HG03521 (cell line): ENCODE data around the gene PRKAB2.
A peak's percentile ranks its signal among the peaks of the same experiment; 100 is the strongest.
"Not testable (repeated sequence)": the region's sequence is repeated elsewhere in the genome, so short reads cannot be mapped to it uniquely, and the experiment has no call there.

Experiments used
- ATAC-seq: cut with Tn5 transposase; IDR thresholded peaks from one replicate; pipeline ENCODE4 v1.9.1; 2021; ENCODE audit warnings: mild to moderate bottlenecking, moderate library complexity; ENCODE audit not compliant: unreplicated experiment

Gene PRKAB2, protein sequence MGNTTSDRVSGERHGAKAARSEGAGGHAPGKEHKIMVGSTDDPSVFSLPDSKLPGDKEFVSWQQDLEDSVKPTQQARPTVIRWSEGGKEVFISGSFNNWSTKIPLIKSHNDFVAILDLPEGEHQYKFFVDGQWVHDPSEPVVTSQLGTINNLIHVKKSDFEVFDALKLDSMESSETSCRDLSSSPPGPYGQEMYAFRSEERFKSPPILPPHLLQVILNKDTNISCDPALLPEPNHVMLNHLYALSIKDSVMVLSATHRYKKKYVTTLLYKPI

DNA sequence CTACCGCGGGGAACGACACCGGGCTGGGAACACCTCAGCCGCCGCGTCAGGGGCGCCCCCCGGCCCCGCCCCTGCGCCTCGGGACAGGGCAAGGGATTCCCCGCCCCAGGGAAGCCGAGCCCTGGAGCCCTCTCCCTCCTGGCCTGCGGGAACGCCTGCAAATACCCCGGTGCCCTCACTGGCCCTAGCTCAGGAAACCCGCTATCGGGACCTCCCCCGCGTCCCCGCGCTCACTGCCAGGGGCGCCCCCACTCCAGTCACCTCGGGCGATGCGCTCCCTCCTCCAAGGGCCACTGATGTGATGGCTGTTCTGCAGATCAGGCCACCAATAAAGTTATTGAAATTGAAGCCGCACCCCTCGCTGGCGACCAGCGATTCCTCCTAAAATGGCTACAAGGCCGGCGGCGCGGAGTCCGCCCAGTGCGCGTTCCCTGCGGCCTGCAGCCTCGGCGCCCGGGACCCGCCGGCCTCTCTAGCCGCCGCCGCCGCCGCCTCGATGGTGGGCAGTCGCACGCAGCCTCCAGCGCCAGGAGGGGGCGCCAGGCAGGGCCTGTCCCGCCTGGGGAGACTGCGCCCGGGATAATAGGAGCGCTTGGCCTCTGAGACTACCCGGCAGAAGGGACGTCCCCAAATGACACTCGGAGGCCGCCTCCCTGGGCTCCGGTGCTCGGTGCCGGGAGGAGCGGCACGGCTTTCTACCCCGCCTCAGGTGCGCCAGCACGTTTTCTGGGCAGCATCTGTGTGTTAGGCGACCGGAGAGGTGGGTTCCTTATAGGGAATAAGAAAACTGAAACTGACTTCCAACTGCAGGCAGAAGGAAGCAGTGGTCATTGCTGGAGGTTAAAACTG, at the start of gene PRKAB2:
PRKAB2 (minus strand) TSS at position 303 of the 849 bp plus-strand sequence. CDS start 326 bp downstream, outside the sequence.
- peak; percentile 88 for ATAC-seq

DNA sequence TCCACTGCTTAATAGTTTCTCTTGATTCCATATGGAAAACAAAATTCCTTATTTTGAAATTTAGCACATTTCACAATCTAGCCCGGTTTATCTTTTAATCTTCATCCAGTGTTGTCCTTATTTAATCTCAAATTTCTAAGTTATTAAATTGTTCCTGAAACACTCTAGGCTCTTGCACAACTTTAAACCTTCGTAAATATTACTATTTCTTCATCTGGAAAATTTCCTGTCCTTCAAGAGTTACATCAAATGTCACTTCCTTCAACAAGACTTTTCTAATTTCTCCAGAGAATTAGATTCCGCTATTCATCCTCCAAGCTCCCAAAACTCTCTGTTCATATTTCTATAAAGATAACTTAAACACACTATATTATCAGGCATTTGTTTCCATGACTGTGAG, 46.3 kb upstream of the PRKAB2 start:
- ATAC-seq = no peak

DNA sequence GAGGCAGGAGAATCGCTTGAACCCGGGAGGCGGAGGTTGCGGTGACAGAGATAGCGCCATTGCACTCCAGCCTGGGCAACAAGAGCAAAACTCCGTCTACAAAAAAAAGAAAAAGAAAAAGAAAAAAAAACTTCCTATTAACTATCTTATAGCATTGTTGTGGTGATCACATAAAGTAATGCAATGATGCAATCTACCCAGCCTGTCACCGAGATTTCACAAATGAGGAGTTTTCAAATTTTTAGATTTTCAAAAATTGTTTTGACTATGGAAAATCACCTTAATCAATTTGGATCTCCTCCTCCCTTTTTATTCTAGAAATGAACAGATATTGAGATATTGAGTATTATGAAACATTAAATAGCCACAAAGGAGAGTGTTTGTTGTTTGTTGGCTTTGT, 44.9 kb upstream of the PRKAB2 start:
- no peak for ATAC-seq

DNA sequence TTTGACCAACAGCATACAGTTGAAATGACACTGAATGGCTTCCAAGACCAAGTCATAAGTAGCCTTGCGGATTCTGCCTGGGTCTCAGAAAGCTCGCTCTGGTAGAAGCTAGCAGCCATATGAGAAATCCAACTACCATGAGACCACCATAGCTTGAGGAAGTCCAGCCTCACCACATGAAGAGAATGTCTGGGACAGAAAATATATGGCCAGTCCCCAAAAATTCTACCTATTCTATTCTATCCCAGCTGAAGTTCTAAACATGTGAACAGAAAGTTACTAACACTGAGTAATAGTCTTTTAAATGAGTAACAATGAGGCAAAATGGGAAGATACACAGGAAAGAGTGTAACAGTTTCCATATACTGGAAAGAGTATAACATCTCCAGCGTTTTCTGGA, 43.9 kb upstream of the PRKAB2 start:
- ATAC-seq = no peak

DNA sequence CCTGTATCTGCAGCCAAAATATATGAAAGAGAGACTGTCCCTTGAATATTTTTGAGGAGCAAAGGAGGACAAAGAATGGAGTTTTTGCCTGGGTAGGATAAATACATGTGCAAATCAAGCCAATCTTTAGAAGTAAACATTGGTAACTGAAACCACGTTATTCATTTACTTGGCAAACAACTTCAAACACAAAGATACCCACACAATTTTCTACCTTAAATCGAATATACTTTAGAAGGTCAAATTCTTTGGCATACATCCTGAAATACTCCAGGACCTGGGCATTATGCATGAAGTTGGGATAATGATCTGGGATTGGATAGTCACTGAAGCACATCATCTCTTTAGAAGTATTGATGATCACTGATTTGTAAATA, 43.3 kb upstream of the PRKAB2 start:
- no peak for ATAC-seq

DNA sequence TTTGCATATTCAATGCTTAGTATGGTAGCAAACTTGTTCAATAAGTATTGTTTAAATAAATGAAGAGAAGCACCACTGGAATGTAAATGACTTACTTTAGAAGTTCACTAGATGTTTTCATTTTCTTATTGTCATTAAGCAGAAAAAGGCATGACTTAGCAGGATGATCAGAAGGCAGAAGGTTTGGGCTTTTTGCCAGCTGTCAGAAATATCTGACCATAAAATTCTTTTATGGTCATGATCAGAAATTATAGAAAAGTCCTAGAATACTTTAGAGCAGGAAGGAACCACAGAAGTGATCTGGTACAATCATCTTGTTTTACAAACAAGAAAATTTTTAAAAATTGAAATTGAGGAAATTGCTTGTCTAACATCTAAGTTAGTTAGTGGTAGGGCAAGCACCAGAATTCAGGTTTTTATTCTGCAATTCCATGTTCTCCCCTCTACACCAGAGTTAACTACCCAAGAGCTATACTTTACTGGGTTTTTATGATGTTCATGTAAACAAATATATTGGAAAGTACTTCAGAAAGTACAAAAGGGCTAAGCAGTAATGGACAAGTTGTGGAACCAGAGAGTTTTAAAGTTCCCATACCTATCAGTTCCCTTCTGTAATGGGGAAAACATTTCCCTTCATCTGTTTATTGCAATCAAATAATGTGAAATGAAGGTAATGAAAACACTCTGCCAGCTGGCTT, 42.7 kb upstream of the PRKAB2 start:
- ATAC-seq = no peak

DNA sequence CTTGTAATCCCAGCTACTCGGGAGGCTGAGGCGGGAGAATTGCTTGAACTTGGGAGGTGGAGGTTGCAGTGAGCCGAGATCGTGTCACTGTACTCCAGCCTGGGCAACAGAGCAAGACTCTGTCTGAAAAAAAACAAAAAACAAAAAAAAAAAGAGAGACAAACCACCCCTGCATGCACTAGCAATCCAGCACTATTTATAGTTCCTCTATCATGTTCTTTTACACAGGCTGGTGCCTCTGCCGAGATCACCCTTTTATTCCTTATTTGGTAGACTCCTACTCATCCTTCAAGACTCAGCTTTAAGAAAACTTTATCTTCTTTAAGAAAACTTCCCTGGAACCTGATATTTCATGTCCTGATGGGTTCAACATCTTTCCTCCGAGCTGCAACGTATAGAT, 42.1 kb upstream of the PRKAB2 start:
- ATAC-seq = no peak

DNA sequence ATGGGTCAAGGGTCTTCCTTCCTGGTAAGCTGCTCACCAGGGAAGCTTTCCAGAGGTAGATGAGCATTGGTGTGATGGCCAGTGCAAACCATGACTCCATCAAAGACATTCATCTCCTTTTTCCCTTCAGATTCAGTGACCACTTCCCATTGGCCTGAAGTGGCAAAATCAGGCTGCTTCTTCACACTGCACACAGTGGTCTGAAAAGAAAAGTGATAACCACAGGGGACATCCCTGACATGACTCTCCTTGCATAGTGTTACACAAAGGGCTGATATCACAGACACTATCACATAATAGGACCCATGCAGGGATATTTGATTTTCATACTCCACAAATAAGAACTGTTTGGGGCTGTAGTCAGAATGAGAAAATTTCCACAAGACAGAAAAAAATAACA, 41.0 kb upstream of the PRKAB2 start:
- ATAC-seq = no peak

DNA sequence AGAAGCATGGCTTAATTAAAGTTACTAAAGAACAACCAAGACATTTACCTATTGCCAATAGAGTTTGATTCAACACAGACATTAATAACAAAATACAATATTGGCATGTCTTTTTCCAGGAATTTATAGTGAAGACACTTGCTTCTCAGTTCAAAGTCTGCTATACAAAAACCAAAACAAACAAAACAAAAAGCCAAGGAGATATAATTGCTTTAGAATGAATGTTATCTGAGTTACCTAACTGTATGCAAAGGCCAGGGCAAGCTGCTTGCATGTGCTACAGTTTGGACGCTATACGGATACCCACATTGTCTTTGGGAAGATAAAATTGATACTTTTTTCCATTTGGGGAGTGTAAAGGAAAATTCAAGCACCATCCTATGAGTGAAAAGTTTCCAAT, 39.3 kb upstream of the PRKAB2 start:
- ATAC-seq = no peak

DNA sequence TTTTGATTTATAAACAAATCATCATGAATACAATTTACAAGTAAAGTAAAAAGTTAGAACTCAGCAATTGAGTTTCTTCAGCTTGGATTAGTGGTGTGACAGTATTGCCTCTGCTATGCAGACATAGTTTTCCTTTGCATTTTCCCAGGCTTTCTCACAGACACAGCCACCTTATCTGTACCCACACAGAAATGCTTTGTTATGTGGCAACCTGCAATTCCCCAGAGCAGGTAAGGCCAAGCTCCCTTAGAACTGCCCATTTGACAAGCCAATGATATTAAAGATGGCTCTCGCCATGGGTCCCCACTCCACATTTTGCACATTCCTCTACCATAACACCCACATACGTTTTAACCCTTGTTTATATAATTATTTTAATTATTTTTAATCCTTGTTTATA, 38.7 kb upstream of the PRKAB2 start:
- ATAC-seq = no peak

DNA sequence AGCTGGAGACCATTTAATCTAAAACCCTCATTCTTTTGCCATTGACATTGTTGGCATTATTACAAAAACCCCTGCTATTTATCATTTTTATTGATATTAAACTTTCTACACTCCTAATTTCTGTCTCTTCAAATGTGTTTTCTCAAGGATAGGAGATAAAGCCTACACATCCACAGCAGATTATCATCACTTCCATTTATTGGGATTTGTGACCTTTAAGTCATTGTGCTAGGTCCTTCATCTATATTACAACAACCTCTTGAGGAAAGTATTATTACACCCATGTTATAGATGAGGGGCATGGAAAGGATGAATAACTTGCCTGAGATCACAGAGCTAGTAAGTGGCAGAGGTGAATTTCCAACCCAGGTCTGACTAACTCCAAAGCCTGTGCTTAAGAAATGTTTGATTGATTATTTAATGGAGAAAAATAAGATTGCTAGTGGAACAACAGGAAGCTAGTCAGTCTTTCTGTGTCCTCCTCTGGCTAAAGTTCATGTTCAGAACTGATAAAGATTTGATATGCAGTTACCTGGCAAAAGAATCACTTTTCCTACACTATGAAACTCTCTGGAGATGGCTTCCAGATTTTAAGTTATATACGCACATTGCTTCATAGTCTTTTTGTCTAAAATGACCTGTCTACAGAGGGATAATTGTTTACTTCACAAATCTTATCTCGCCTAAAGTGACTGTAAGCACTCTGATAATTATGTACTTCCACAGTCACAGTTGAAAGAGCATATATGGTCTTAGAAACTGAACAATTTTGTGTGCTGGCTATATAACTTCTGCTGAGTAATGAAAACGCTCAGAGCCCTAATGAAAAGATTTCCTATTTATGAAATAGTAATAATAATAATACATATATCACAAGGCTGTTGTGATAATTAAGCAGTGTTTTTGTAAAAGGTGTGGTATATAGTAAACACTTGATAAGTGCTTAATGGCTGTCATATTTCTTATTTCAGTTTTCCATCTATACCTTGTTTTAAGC, 37.9 kb upstream of the PRKAB2 start:
- no peak for ATAC-seq

DNA sequence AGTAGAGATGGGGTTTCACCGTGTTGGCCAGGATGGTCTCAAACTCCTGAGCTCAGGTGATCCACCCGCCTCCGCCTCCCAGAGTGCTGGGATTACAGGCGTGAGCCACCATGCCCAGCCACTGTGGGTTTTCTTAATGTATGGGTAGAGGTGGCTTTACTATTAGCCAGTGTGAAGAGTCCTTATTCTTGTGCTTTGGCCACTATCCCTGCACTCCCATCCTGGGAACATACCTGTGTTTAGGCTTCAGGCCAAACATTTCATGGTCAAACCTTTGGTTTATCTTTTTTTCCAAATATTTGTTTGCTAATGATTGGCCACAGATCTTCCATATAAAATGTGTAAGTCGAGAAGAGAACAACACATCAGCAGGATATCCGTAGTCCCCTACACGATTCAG, 36.3 kb upstream of the PRKAB2 start:
- no peak for ATAC-seq

DNA sequence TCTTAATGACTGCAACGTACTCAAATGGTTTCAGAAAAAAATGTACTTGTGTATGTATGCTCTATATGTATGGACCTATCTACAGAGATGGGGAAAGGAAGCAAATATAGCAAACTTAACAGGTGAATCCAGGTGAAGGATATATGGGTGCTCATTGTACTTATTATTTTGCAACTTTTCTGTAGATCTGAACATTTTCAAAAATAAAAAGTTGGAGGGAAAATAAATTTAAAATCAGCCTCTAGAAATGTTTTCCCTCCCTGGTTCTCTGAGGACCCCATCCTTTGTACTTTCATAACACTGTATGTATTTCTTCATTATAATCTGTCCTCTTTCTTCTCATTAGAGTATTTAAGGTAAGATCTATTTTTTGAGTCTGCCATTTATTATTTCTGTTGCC, 34.9 kb upstream of the PRKAB2 start:
- no peak for ATAC-seq

DNA sequence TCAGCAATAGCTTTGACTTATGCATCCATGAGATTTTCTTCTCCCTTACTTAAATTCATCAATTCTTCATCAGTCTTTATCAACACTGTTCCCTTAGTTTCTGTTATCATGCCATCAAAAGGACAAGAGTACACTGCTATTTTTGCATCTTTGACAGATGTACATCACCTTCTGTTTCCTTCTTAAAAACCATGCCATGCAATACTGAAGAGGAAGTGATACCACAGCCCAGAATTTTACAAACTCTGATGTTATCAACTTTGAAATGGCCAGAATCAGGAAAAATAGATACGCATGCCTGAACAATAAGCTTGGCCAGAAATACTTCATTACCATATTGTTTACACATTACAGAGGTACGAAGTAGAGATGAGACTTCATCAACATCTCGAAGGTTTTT, 31.8 kb upstream of the PRKAB2 start:
- no peak for ATAC-seq

DNA sequence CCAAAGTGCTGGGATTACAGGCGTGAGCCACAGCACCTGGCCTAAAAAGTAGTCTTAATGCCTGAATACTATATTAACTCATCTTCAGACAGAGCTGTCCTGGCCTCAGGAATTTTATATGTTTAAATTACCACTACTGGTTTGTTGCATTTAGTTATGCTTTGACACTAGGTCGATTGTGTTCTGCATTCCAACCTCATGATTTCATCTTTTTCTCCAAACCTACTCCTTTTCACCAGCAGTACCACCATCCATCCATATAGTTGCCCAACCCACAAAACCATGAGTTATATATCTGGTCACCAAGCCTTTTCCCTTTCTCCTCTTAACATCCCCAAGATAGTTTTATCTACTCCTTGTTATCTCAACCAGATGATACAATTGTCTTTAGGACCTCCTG, 30.3 kb upstream of the PRKAB2 start:
- ATAC-seq = no peak

DNA sequence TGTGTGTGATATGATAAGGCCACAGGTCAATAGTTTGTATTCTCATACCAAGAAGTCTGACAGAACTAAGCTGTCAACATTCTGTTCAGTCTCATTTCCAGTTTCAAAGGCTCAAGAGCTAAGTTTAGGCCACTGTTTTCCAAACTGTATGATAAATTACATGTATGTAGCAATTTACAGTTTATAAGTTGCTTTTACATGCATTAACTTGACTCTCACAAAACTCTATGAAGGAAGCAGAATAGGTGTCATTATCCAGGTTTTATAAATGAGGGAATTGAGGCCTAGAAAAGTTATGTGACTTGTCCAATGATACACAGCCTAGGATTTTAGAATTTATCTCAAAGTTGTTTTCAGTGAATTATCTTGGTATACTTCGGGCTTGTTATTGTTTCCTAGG, 29.5 kb upstream of the PRKAB2 start:
- ATAC-seq = no peak

DNA sequence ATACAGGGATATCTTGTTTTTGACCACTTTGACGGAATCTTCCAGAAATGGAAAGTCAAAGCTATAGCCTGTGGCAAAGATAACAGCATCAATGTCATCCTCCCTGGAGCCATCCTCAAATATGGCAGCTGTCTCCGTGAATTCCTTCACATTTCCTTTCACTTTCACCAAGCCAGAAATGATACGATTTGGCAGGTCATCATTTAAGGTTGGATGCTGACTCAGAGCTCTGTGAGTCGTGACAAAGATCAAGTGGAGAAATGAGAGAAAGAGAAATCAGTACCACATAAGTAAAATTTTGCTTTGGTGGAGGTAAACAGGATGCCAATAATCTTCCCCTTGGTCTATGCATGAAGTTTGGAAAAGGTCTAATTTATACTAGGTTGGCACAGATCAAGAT, 29.0 kb upstream of the PRKAB2 start:
- no peak for ATAC-seq

DNA sequence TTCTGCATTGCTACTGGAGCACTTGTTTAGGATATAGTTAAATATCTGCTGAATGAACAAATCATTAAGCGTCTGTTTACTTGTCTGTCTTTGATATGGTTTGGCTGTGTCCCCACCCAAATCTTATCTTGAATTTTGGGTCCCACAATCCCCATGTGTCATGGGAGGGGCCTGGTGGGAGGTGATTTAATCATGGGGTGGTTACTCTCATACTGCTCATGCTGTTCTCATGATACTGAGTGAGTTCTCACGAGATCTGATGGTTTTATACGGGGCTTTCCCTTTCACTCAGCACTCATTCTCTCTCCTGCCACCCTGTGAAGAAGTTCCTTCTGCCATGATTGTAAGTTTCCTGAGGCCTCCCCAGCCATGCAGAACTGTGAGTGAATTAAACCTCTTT, 25.1 kb upstream of the PRKAB2 start:
- ATAC-seq = not testable (repeated sequence)

DNA sequence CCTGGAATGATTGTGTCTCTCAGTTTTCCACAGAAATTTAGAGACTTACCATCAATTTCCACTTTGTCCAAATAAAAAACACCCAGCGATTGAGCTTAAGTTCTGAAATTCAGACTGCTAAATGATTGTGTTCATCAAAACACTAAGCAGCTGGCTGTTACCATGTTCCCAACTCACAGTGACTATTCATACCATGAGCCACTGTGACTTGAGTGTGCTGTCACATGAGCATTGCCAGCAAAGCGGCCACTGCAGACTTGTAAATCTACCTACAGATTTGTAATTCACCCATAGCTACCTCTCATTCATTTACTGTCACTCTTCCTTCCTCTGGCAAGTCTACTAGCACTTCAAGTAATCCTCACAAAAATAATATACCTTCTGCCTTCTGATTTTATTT, 17.2 kb upstream of the PRKAB2 start:
- ATAC-seq = no peak

DNA sequence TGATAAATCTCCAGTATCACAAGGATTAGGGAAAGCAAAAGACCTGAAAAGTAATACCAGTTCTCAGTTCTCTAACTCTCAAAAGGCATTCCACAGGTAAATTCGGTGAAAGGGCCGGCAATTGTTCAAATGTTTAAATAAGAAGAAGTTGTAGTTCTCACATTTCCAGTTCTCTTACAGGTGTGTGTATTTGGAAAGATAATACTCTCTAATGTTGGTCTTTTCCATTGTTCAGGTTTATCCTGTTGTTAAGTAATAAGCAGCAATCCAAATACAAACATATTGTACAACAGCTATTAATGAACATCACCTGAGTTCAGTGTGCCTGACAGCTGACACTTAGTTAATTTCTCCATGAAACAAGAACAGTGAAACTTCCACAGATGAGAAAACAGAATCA, 13.2 kb upstream of the PRKAB2 start:
- ATAC-seq = no peak
